Astrocyte of the cerebellum (primary cell): ENCODE data around the gene RFNG.
A peak's percentile ranks its signal among the peaks of the same experiment; 100 is the strongest.

Experiments used
- DNase-seq: peaks from one replicate; pipeline ENCODE4 v3.0.0-alpha.2; 2011; ENCODE audit warnings: low read depth
- H3K4me3 ChIP-seq: 2 replicates; pipeline ENCODE4 v1.5.1; 2011; ENCODE audit warnings: mild to moderate bottlenecking, low read depth, low read length, moderate library complexity
- CTCF ChIP-seq: IDR thresholded peaks from 2 replicates; pipeline ENCODE4 v1.5.1; 2012; ENCODE audit warnings: low read length, low read depth, moderate library complexity, mild to moderate bottlenecking; ENCODE audit errors: missing control alignments
- in situ Hi-C: cut with HindIII; loops from 2 replicates; pipeline ENCODE4 v1.10.0; 2017; ENCODE audit warnings: low sequenced_read_pairs

Gene RFNG

GRCh38 chr17:82020572-82021106 is 31.0 kb downstream of the RFNG start:
- H3K4me3 ChIP-seq: no peak overlapping the region
- TF ChIP-seq CTCF: no peak
- in situ Hi-C loops: no loop called here
- no peak for DNase-seq

- peak; percentile 73 for TF ChIP-seq CTCF
- in situ Hi-C loops: no loop called here
- no peak overlapping the region for H3K4me3 ChIP-seq
- no peak for DNase-seq
Observed at GRCh38 chr17:82019690-82020571, 31.7 kb downstream of the RFNG start.

GRCh38 chr17:82018989-82019689 is 32.5 kb downstream of the RFNG start:
- DNase-seq: no peak
- no peak overlapping the region for H3K4me3 ChIP-seq
- no peak for TF ChIP-seq CTCF
- in situ Hi-C loops: no loop called here

GRCh38 chr17:82018152-82018988 is 33.2 kb downstream of the RFNG start:
- in situ Hi-C loops: no loop called here
- TF ChIP-seq CTCF: no peak

GRCh38 chr17:82017612-82018151 is 33.9 kb downstream of the RFNG start:
- no peak for DNase-seq
- TF ChIP-seq CTCF: no peak
- in situ Hi-C loops: no loop called here
- H3K4me3 ChIP-seq: no peak overlapping the region

More at GRCh38 chr17:82018152-82018988, 33.2 kb downstream of the RFNG start:
- H3K4me3 ChIP-seq: no peak overlapping the region
- DNase-seq: no peak
